Cardiac muscle cell (in vitro differentiated cells and primary cell): ENCODE data around the gene RAB27B. TPM values are rescaled to one million over a fixed set of nuclear protein-coding genes. Genes with fewer than 3 reads are reported as not detected.

ENCODE experiments used
- DNase-seq, 2 donors: peaks; one replicate each; pipeline versions ENCODE4 v3.0.0 to v3.0.0-alpha.2; 2010 to 2017; ENCODE audit warnings: low read depth in 1 of 2, low spot score in 1 of 2
- H3K27ac ChIP-seq: fragments of 200-600 bp; sonication (generic); 2 replicates; pipeline ENCODE4 v1.5.1; 2016
- H3K27me3 ChIP-seq: fragments of 200-600 bp; sonication (generic); 2 replicates; pipeline ENCODE4 v1.6.0; 2016; ENCODE audit warnings: control low read depth
- H3K36me3 ChIP-seq: fragments of 200-600 bp; sonication (generic); 2 replicates; pipeline ENCODE4 v1.5.1; 2016; ENCODE audit warnings: control low read depth
- H3K4me1 ChIP-seq: fragments of 200-600 bp; sonication (generic); 2 replicates; pipeline ENCODE4 v1.8.1; 2017; ENCODE audit warnings: low read depth, mild to moderate bottlenecking, mixed run types
- H3K4me3 ChIP-seq: fragments of 200-600 bp; sonication (generic); 2 replicates; pipeline ENCODE4 v1.5.1; 2016; ENCODE audit warnings: mild to moderate bottlenecking
- H3K9me3 ChIP-seq: fragments of 200-600 bp; sonication (generic); 2 replicates; pipeline ENCODE4 v1.5.1; 2017; ENCODE audit warnings: low read depth, mild to moderate bottlenecking, control low read depth
- CTCF ChIP-seq: IDR thresholded peaks from 2 replicates; pipeline ENCODE4 v1.5.1; 2012; ENCODE audit warnings: low read depth, mild to moderate bottlenecking, low read length
- polyA plus RNA-seq: library from polyadenylated mRNA; unstranded; fragments of >200 nt; fragmentation: Nextera tagmentation; extraction: Ambion mirVana; gene quantifications from 2 replicates; pipeline ENCODE4 v1.2.1, GENCODE V29; 2016
- total RNA-seq: library from RNA; depleted of rRNA; stranded (reverse); fragments of >200 nt; gene quantifications from 2 replicates; pipeline ENCODE4 v1.2.3, GENCODE V29; 2016

The RAB27B gene
- total and polyA plus RNA-seq, 2 experiments from 2014 or later = 0.09 to 0.71 TPM

- no peak for TF ChIP-seq CTCF
Measured at GRCh38 chr18:54923339-54923956, 95.2 kb downstream of the RAB27B start.

GRCh38 chr18:54924948-54925347, 96.7 kb downstream of the RAB27B start:
- Histone ChIP-seq H3K27ac (no peak overlapping the region), H3K4me1 (no peaks in the 10 kb centered on the region), H3K27me3 (no peaks in the 10 kb centered on the region), H3K36me3 (no peaks in the 10 kb centered on the region), H3K9me3 (no peaks in the 10 kb centered on the region), H3K4me3 (no peak overlapping the region)
- TF ChIP-seq CTCF = no peak
- DNase-seq = no peak

More at GRCh38 chr18:54923339-54923956, 95.2 kb downstream of the RAB27B start:
- Histone ChIP-seq H3K27ac (no peak overlapping the region), H3K4me3 (no peak overlapping the region), H3K9me3 (no peaks in the 10 kb centered on the region), H3K27me3 (no peaks in the 10 kb centered on the region), H3K4me1 (no peaks in the 10 kb centered on the region), H3K36me3 (no peaks in the 10 kb centered on the region)
- DNase-seq = peak in 1 of 2 donors; percentile 18

GRCh38 chr18:54926593-54927325, 98.5 kb downstream of the RAB27B start:
- H3K27me3 ChIP-seq = no peaks in the 10 kb centered on the region

GRCh38 chr18:54928236-54928635, 100.0 kb downstream of the RAB27B start:
- DNase-seq = peak in 1 of 2 donors; percentile 18

More at GRCh38 chr18:54926593-54927325, 98.5 kb downstream of the RAB27B start:
- no peak overlapping the region for H3K27ac ChIP-seq
- peak in 1 of 2 donors; percentile 48 for DNase-seq
- H3K4me3 ChIP-seq = no peak overlapping the region
- no peaks in the 10 kb centered on the region for H3K9me3 ChIP-seq
- TF ChIP-seq CTCF = no peak
- H3K4me1 ChIP-seq = no peaks in the 10 kb centered on the region
- no peaks in the 10 kb centered on the region for H3K36me3 ChIP-seq

GRCh38 chr18:54931152-54931551, 102.9 kb downstream of the RAB27B start:
- Histone ChIP-seq H3K4me1 (no peaks in the 10 kb centered on the region), H3K27ac (no peak overlapping the region), H3K27me3 (no peaks in the 10 kb centered on the region), H3K9me3 (no peaks in the 10 kb centered on the region), H3K36me3 (no peaks in the 10 kb centered on the region), H3K4me3 (no peak overlapping the region)
- TF ChIP-seq CTCF = no peak
- DNase-seq = no peak

More at GRCh38 chr18:54928236-54928635, 100.0 kb downstream of the RAB27B start:
- Histone ChIP-seq H3K27ac (no peak overlapping the region), H3K4me1 (no peaks in the 10 kb centered on the region), H3K9me3 (no peaks in the 10 kb centered on the region), H3K36me3 (no peaks in the 10 kb centered on the region), H3K27me3 (no peaks in the 10 kb centered on the region), H3K4me3 (no peak overlapping the region)
- TF ChIP-seq CTCF = no peak
